Upper lobe of left lung (tissue), 4 donors: ENCODE measurements around the gene GRHL3.

Source experiments
- POLR2A ChIP-seq, 4 donors: fragments of 450-650 bp; IDR thresholded peaks; one replicate each; pipeline ENCODE4 v1.5.1; 2016 to 2017; ENCODE audit warnings: antibody characterized with exemption in 4 of 4, mild to moderate bottlenecking in 2 of 4
- TF ChIP-seq, protein P1 (sequence below), 6 experiments: fragments of 450-650 bp in 4 of 6; fragments of 200-600 bp in 2 of 6; sonication (generic) in 2 of 6; IDR thresholded peaks; one replicate each; pipeline ENCODE4 v1.5.1; 2016 to 2019; ENCODE audit warnings: antibody characterized with exemption in 6 of 6

DNA sequence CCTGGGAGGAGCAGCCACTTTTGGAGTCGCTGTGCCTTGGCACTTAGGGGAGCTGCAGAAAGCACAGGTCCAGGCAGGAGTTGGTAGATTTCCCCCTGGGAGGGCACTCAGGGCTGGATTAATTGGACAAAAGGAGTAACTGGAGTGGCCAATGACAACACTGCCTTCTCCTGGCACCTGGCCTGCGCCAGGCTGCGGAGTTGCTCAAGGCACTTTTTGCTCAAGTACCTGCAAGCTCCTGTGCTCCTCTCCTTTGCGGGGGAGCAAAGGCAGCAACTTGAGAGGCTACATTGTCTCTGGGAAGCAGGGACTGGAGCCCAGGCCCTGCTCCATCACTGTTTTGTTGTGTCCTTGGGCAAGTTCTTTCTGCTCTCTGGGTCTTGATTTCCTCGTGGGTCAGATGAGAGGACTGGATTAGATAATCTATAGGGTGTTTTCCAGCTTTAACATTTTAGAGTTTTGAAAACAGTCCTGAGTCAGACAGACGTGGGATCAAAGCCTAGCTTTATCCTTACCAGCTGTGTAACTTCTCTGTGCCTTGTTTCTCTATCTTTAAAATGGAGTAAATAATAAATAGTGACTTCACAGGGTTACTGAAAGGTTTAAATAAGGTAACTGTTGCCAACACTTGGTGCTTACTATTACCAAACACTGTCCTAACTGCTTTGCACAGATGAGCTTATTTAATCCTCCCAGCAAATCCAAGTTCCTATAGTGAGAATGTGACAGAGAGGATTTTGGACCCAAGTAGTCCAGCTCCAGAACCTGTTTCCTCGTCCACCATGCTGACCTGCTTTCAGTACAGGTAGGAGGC, 18.0 kb upstream of the GRHL3 start:
- no peak for TF ChIP-seq POLR2A (IDR thresholded peaks at IDR 0.05)
- TF ChIP-seq, protein P1, sequence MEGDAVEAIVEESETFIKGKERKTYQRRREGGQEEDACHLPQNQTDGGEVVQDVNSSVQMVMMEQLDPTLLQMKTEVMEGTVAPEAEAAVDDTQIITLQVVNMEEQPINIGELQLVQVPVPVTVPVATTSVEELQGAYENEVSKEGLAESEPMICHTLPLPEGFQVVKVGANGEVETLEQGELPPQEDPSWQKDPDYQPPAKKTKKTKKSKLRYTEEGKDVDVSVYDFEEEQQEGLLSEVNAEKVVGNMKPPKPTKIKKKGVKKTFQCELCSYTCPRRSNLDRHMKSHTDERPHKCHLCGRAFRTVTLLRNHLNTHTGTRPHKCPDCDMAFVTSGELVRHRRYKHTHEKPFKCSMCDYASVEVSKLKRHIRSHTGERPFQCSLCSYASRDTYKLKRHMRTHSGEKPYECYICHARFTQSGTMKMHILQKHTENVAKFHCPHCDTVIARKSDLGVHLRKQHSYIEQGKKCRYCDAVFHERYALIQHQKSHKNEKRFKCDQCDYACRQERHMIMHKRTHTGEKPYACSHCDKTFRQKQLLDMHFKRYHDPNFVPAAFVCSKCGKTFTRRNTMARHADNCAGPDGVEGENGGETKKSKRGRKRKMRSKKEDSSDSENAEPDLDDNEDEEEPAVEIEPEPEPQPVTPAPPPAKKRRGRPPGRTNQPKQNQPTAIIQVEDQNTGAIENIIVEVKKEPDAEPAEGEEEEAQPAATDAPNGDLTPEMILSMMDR (IDR thresholded peaks at IDR 0.05), result no peak
